GM18520 (cell line): ENCODE data around the gene TBC1D30.
"Not testable (repeated sequence)": the region's sequence is repeated elsewhere in the genome, so short reads cannot be mapped to it uniquely, and the experiment has no call there.

ENCODE experiments used
- ATAC-seq: cut with Tn5 transposase; IDR thresholded peaks from one replicate; pipeline ENCODE4 v1.9.1; 2021; ENCODE audit not compliant: unreplicated experiment

The TBC1D30 gene

GRCh38 chr12:64806173-64806572 lies 18.3 kb upstream of the TBC1D30 start:
- no peak for ATAC-seq

DNA sequence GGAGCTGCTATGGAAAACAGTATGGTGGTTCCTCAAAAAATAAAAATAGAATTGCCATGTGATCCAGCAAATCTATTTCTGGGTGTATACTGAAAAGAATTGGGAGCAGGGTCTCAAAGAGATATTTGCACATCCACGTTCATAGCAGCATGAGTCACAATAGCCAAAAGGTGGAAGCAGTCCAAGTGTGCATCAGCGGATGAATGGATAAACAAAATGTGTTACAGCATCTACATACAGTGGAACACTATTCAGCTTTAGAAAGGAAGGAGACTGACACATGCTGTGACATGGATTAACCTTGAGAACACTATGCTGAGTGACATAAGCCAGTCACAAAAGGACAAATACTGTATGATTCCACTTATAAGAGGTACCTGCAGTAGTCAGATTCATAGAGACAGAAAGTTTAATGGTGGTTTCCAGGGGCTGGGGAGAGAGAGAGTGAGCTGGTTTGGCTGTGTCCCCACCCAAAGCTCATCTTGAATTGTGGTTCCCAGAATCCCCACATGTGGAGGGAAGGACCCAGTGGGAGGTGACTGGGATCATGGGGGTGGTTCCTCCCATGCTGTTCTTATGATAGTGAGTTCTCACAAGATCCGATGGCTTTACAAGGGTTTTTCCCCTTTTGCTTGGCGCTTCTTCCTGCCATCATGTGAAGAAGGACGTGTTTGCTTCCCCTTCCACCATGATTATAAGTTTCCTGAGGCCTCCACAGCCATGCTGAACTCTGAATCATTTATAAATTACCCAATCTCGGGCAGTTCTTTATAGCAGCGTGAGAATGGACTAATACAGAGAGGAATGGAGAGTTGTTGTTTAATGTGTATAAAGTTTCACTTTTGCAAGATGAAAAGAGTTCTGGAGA lies 17.6 kb upstream of the TBC1D30 start:
- ATAC-seq = no peak

DNA sequence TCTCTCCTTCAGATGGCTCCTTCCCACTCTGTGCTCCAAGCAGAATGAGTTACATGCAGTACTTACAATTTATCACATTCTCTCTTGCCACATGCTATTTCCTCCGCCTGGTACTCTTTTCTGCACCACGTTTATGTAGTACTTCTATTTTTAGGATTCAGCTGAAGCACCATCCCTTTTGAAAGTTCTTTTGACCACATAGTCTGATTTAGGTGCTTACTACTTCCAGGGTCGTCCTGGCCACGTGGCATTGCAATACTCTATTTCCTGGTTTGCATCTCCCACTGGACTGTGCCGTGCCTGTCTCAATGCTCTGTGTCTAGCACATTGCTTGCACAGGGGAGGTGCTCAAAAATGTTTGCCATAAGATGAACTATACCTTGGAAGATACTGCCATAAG lies 16.3 kb upstream of the TBC1D30 start:
- no peak for ATAC-seq

- no peak for ATAC-seq
Measured at GRCh38 chr12:64810831-64811230, 13.6 kb upstream of the TBC1D30 start.

GRCh38 chr12:64813723-64814122 lies 10.7 kb upstream of the TBC1D30 start:
- ATAC-seq = no peak

GRCh38 chr12:64814432-64814831 lies 10.0 kb upstream of the TBC1D30 start:
- no peak for ATAC-seq

- no peak for ATAC-seq
Measured at GRCh38 chr12:64819816-64820402, 4.5 kb upstream of the TBC1D30 start.

GRCh38 chr12:64820593-64820992 lies 3.9 kb upstream of the TBC1D30 start:
- no peak for ATAC-seq

GRCh38 chr12:64821116-64821630 lies 3.3 kb upstream of the TBC1D30 start:
- ATAC-seq = no peak

- ATAC-seq = no peak
Measured at GRCh38 chr12:64824130-64824499, 332 bp upstream of the TBC1D30 start.

DNA sequence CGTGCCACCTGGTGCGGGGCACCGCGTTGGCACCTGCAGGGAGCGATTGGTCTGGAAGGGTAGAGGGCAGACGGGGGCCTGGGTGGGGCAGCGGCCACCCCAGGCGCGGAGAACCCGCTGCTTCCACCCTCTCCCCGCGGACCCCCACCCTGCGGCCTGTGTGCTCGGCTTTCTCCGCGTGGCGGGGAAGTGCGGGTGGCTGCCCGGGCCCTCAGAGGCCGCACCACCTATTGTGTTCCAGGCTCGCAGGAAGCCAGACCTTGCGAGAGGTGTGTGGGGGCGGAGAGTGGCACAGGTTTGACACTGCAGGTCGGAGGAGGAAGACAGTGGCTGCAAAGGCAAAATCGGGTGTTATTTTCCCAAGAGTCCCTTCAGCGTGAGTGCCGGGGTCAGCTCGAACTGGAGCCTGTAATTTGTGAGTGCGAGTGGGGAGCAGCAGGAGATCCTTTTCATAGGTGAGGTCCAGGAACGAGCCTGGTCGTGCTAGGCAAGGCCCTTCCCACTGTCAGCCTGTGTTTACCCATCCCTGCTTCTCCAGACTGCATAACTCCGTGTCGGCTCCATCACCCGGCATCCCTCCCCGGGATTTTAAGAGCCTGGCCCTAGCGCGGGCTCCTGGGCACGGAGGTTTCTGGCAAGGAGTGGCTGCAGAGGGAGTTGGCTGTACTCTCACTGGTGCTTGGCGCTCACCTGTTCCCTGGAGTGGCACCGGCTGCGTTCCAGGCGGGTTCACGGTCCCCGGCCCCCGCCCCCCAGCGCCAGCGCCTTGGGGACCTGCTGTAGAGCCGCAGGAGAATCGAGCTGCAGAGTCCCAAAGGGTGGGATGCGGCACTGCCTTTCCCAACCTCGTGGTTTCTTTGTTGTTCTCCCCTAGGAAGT lies 935 bp downstream of the TBC1D30 start:
- ATAC-seq = no peak

DNA sequence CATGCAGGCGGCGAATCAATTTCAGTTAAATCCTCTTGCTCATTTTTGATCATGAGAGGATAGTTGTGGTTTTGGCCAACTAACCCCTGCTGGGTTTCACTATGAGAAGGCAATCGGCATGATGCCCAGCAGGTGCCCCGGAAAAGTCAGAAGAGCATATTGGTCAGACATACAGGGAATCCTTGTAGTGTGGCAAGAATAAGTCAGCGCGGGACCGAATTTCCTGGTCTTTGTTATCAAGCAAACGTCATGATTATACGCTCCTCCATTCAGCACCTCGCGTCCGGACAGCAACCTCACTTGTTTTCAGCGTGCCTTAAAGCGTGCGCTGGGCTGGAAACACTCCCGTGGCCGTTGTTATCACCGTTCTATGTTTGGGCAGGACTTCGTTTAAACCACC lies 1.8 kb downstream of the TBC1D30 start:
- no peak for ATAC-seq

DNA sequence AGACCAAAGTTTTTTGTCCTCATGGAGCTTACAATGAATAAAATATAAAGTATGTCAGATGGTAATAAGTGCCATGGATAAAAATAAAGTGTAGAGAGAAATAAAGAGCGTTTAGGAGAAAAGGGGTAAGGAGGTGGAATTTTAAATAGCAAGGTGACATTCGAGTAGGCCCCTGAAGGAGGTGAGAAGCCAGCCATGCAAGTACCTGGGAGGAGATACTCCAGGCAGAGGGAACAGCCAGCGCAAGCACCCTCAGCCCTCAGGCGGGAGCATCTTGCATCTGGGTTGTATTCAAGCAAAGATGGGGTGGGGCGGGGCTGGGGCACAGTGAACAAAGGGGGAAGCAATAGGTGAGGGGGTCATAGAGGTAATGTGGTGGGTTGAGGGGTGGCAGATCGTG lies 4.3 kb downstream of the TBC1D30 start:
- no peak for ATAC-seq

- ATAC-seq = no peak
Measured at GRCh38 chr12:64833928-64834327, 9.5 kb downstream of the TBC1D30 start.

DNA sequence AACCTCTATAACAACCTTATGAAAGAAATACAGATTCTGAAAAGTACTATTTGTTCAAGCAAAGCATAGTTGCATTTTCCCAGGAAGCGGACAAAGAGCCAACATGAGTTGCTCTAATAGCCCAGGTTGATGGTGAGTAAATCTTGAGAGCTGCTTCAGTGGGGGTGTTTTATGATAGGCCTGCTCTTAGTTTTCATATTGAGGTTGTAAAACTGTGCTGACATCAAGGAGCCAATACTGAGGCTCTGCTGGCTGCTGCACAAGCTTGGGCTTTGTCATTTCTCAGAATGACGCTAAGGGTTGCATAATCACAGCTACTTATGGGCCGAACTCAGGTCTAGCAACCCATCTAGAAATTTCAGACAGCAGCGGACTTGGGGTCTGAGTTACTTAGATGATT lies 11.5 kb downstream of the TBC1D30 start:
- no peak for ATAC-seq

GRCh38 chr12:64836856-64837255 lies 12.4 kb downstream of the TBC1D30 start:
- ATAC-seq = no peak

DNA sequence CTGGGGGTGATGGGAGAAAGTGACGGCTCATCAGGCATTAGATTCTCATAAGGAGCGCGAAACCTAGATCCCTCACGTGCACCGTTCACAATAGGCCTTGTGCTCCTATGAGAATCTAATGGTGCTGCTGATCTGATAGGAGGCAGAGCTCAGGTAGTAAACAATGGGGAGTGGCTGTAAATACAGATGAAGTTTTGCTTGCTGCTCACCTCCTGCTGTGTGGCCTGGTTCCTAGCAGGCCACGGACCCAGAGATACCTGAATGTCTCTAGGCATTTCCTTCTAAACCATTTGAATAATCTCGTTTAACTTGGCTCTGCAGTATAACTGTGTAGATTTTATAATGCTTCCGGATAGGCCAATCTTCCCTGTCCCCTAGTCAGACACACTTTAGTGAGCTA lies 13.0 kb downstream of the TBC1D30 start:
- ATAC-seq = no peak

DNA sequence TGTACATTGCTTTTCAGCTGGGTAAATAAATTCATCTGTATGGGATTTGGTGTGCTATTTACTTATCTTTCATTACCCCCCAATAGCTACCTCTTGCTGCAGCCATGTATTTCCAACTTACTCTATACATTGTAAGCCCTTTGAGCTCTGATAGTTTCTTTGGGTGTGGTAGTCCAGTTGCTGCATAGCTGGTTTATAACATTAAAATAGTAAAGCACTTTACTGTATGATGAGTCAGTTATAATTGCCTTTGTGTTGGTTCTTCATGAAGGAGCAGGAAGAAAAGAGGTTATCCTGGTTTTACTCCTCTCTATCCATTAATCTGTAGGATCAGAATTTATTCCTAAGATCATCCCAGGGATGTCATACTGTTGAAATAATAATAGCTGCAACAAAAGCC lies 15.7 kb downstream of the TBC1D30 start:
- no peak for ATAC-seq

GRCh38 chr12:64840949-64841717 lies 16.7 kb downstream of the TBC1D30 start:
- ATAC-seq = no peak

DNA sequence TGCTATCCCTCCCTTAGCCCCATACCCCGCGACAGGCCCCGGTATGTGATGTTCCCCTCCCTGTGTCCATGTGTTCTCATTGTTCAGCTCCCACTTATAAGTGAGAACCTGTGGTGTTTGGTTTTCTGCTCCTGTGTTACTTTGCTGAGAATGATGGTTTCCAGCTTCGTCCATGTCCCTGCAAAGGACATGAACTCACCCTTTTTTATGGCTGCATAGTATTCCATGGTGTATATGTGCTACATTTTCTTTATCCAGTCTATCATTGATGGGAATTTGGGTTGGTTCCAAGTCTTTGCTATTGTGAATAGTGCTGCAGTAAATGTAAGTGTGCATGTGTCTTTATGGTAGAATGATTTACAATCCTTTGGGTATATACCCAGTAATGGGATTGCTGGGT lies 24.0 kb downstream of the TBC1D30 start:
- not testable (repeated sequence) for ATAC-seq
